IMR-90 (cell line): ENCODE measurements around the gene TPSAB1. TPM values are rescaled to one million over a fixed set of nuclear protein-coding genes. Genes with fewer than 3 reads are reported as not detected.

Experiments
- polyA plus RNA-seq, 3 experiments: library from polyadenylated mRNA; depleted of rRNA; stranded (reverse); fragments of >200 nt; gene quantifications; 2 replicates each; pipeline ENCODE4 v1.2.3, GENCODE V29; 2012; ENCODE audit warnings: low replicate concordance in 1 of 3
- total RNA-seq: library from RNA; depleted of rRNA; stranded (reverse); fragments of >200 nt; gene quantifications from 2 replicates; pipeline ENCODE4 v1.2.3, GENCODE V29; 2012; rRNA removed

Gene TPSAB1
- total and polyA plus RNA-seq, 2 of the 4 experiments (the other 2 are of a cell fraction) = not detected

Other genes starting within 250 kb of the TPSAB1 start
- not detected in 2 replicates for gene SSTR5, start 168.0 kb upstream of the TPSAB1 start, total RNA-seq
- not detected in 2 replicates for gene SSTR5, start 168.0 kb upstream of the TPSAB1 start, polyA plus RNA-seq (2012; rRNA removed)
- not detected in 2 replicates for gene C1QTNF8, start 144.5 kb upstream of the TPSAB1 start, total RNA-seq
- not detected in 2 replicates for gene C1QTNF8, start 144.5 kb upstream of the TPSAB1 start, polyA plus RNA-seq (2012; rRNA removed)
- 1.6 and 1.7 TPM in 2 replicates for gene CACNA1H, start 87.6 kb upstream of the TPSAB1 start, total RNA-seq
- 5.8 and 6.1 TPM in 2 replicates for gene CACNA1H, start 87.6 kb upstream of the TPSAB1 start, polyA plus RNA-seq (2012; rRNA removed)
- not detected in 2 replicates for gene TPSG1, start 15.4 kb upstream of the TPSAB1 start, total RNA-seq
- not detected in 2 replicates for gene TPSG1, start 15.4 kb upstream of the TPSAB1 start, polyA plus RNA-seq (2012; rRNA removed)
- not detected in 2 replicates for gene TPSB2, start 10.5 kb upstream of the TPSAB1 start, total RNA-seq
- gene TPSB2, start 10.5 kb upstream of the TPSAB1 start, polyA plus RNA-seq (2012; rRNA removed) = not detected in 2 replicates
- not detected in 2 replicates for gene TPSD1, start 15.4 kb downstream of the TPSAB1 start, total RNA-seq
- gene TPSD1, start 15.4 kb downstream of the TPSAB1 start, polyA plus RNA-seq (2012; rRNA removed) = not detected in 2 replicates
- 30.8 and 45.0 TPM in 2 replicates for gene UBE2I, start 68.9 kb downstream of the TPSAB1 start, total RNA-seq
- 113 and 140 TPM in 2 replicates for gene UBE2I, start 68.9 kb downstream of the TPSAB1 start, polyA plus RNA-seq (2012; rRNA removed)
- 0.36 and 0.56 TPM in 2 replicates for gene BAIAP3, start 92.9 kb downstream of the TPSAB1 start, total RNA-seq
- 0.65 and 0.77 TPM in 2 replicates for gene BAIAP3, start 92.9 kb downstream of the TPSAB1 start, polyA plus RNA-seq (2012; rRNA removed)
- 38.0 and 46.4 TPM in 2 replicates for gene TSR3, start 111.2 kb downstream of the TPSAB1 start, total RNA-seq
- 52.9 and 77.8 TPM in 2 replicates for gene TSR3, start 111.2 kb downstream of the TPSAB1 start, polyA plus RNA-seq (2012; rRNA removed)
- 14.7 and 14.9 TPM in 2 replicates for gene GNPTG, start 111.2 kb downstream of the TPSAB1 start, total RNA-seq
- gene GNPTG, start 111.2 kb downstream of the TPSAB1 start, polyA plus RNA-seq (2012; rRNA removed) = 70.8 and 85.2 TPM in 2 replicates
- 3.6 and 4.1 TPM in 2 replicates for gene UNKL, start 174.0 kb downstream of the TPSAB1 start, total RNA-seq
- 13.3 and 15.1 TPM in 2 replicates for gene UNKL, start 174.0 kb downstream of the TPSAB1 start, polyA plus RNA-seq (2012; rRNA removed)
- 15.1 and 18.1 TPM in 2 replicates for gene UQCC4, start 180.0 kb downstream of the TPSAB1 start, total RNA-seq
- 17.2 and 21.2 TPM in 2 replicates for gene UQCC4, start 180.0 kb downstream of the TPSAB1 start, polyA plus RNA-seq (2012; rRNA removed)
- not detected in 2 replicates for gene PERCC1, start 190.4 kb downstream of the TPSAB1 start, total RNA-seq
- gene PERCC1, start 190.4 kb downstream of the TPSAB1 start, polyA plus RNA-seq (2012; rRNA removed) = not detected in 2 replicates
- gene CCDC154, start 203.9 kb downstream of the TPSAB1 start, total RNA-seq = under 0.01 TPM in 1 of 2 replicates, not detected in the other
- 0.09 TPM in 1 of 2 replicates, not detected in the other for gene CCDC154, start 203.9 kb downstream of the TPSAB1 start, polyA plus RNA-seq (2012; rRNA removed)
- 10.8 TPM in 2 replicates for gene CLCN7, start 234.3 kb downstream of the TPSAB1 start, total RNA-seq
- 45.2 and 52.9 TPM in 2 replicates for gene CLCN7, start 234.3 kb downstream of the TPSAB1 start, polyA plus RNA-seq (2012; rRNA removed)
- not detected in 2 replicates for gene PTX4, start 248.2 kb downstream of the TPSAB1 start, total RNA-seq
- gene PTX4, start 248.2 kb downstream of the TPSAB1 start, polyA plus RNA-seq (2012; rRNA removed) = 0.07 TPM in 1 of 2 replicates, not detected in the other